HepG2 (cell line): ENCODE data around the gene CORO1C. TPM values are rescaled to one million over a fixed set of nuclear protein-coding genes. Genes with fewer than 3 reads are reported as not detected.

Experiments used
- ATAC-seq: fragments of 200-7000 bp; cut with Tn5 transposase; 3 replicates; pipeline ENCODE4 v1.9.1; 2020; ENCODE audit warnings: mild to moderate bottlenecking, moderate library complexity
- BruUV-seq: library from RNA; stranded (reverse); fragments of 400-500 nt; replicated peaks from 2 replicates; lab custom pipeline; 2021; lab: Mats Ljungman, UMichigan
- CTCF ChIA-PET: fragments of 300-600 bp; formaldehyde crosslinking; extraction: SDS; loops from one replicate; lab custom pipeline; 2021; ENCODE audit warnings: low total read pairs, inconsistent platforms, low intra/inter-chr PET ratio; lab: Yijun Ruan, JAX
- POLR2A ChIA-PET: fragments of 350-600 bp; sonication (Branson Sonifier 250); formaldehyde crosslinking; loops from one replicate; lab custom pipeline; 2020; ENCODE audit warnings: antibody characterized with exemption, inconsistent platforms; lab: Yijun Ruan, JAX
- DNase-seq: peaks from one replicate; pipeline ENCODE4 v3.0.0-alpha.2; 2015; ENCODE audit warnings: low spot score
- FAIRE-seq: peaks from 3 replicates; lab custom pipeline; 2011; peaks lifted over from hg19 to GRCh38; lab: Jason Lieb, UNC
- H2AFZ ChIP-seq: one replicate; pipeline ENCODE4 v1.6.1; 2011; ENCODE audit warnings: low read length, inconsistent platforms
- H3K27ac ChIP-seq: fragments of 300-600 bp; 3 replicates; pipeline ENCODE4 v1.8.0; 2011; ENCODE audit warnings: mixed run types, mild to moderate bottlenecking, mixed read lengths, low read length, inconsistent platforms; ENCODE audit not compliant: insufficient read depth; ENCODE audit errors: extremely low read length
- H3K27me3 ChIP-seq, 2 experiments: fragments of 200-600 bp in 1 of 2; 2 replicates in 1 of 2; 3 replicates in 1 of 2; pipeline versions ENCODE4 v1.6.0 to v1.8.0; 2011; ENCODE audit warnings: low read length in 2 of 2, mild to moderate bottlenecking in 2 of 2, moderate library complexity in 2 of 2, inconsistent platforms in 1 of 2; ENCODE audit not compliant: insufficient read depth in 2 of 2, control insufficient read depth in 1 of 2
- H3K36me3 ChIP-seq, 2 experiments: fragments of 200-600 bp in 1 of 2; replicated peaks in 1 of 2; 2 replicates in 1 of 2; 3 replicates in 1 of 2; pipeline versions ENCODE4 v1.5.1 to v1.8.0; 2011; ENCODE audit warnings: low read length in 2 of 2, inconsistent platforms in 1 of 2; ENCODE audit not compliant: insufficient read depth in 2 of 2, control insufficient read depth in 1 of 2
- H3K4me1 ChIP-seq: 2 replicates; pipeline ENCODE4 v1.5.1; 2012; ENCODE audit warnings: low read length, inconsistent platforms; ENCODE audit not compliant: insufficient read depth
- H3K4me2 ChIP-seq: 2 replicates; pipeline ENCODE4 v1.6.0; 2011; ENCODE audit warnings: low read depth, low read length, inconsistent platforms
- H3K4me3 ChIP-seq, 3 experiments: fragments of 200-600 bp in 1 of 3; sonication (generic), shearing (Covaris generic) in 1 of 3; replicated peaks in 1 of 3; 2 replicates each; pipeline ENCODE4 v1.5.1; 2011 to 2016; ENCODE audit warnings: low read length in 3 of 3, inconsistent platforms in 2 of 3, low read depth in 2 of 3, mild to moderate bottlenecking in 2 of 3, control low read depth in 1 of 3, mixed read lengths in 1 of 3; ENCODE audit not compliant: insufficient read depth in 1 of 3
- H3K79me2 ChIP-seq: one replicate; pipeline ENCODE4 v1.6.1; 2011; ENCODE audit warnings: low read length, inconsistent platforms; ENCODE audit not compliant: insufficient read depth
- H3K9ac ChIP-seq: 2 replicates; pipeline ENCODE4 v1.6.0; 2011; ENCODE audit warnings: mild to moderate bottlenecking, low read depth, low read length, inconsistent platforms; ENCODE audit not compliant: insufficient read depth
- H3K9me3 ChIP-seq: 2 replicates; pipeline ENCODE4 v1.5.1; 2012; ENCODE audit warnings: mild to moderate bottlenecking, low read length
- H4K20me1 ChIP-seq: 2 replicates; pipeline ENCODE4 v1.6.0; 2011; ENCODE audit warnings: inconsistent platforms, mild to moderate bottlenecking, low read length, moderate library complexity; ENCODE audit not compliant: insufficient read depth
- ATM ChIP-seq: fragments of 450-650 bp; IDR thresholded peaks from 2 replicates; pipeline ENCODE4 v1.7.1; 2017; ENCODE audit warnings: mild to moderate bottlenecking, borderline replicate concordance
- ELF4 ChIP-seq: sonication (generic); formaldehyde crosslinking; IDR thresholded peaks from 2 replicates; pipeline ENCODE4 v1.5.0; 2020; ENCODE audit warnings: missing genetic modification reagents, mild to moderate bottlenecking, moderate library complexity, borderline replicate concordance
- FOXC1 ChIP-seq: sonication (generic); formaldehyde crosslinking; IDR thresholded peaks from 2 replicates; pipeline ENCODE4 v1.8.0; 2022; ENCODE audit warnings: mild to moderate bottlenecking, missing genetic modification reagents, borderline replicate concordance
- HES4 ChIP-seq: sonication (generic); formaldehyde crosslinking; IDR thresholded peaks from 2 replicates; pipeline ENCODE4 v1.9.0; 2021; ENCODE audit warnings: mild to moderate bottlenecking, missing genetic modification reagents, borderline replicate concordance
- RELA ChIP-seq: sonication (generic); formaldehyde crosslinking; IDR thresholded peaks from 2 replicates; pipeline ENCODE4 v1.4.0; 2020; ENCODE audit warnings: missing genetic modification reagents
- RNF2 ChIP-seq: fragments of 450-650 bp; conservative IDR thresholded peaks from 2 replicates; pipeline ENCODE4 v1.6.1; 2016; ENCODE audit warnings: low read depth
- SNAPC5 ChIP-seq: sonication (generic); formaldehyde crosslinking; IDR thresholded peaks from 2 replicates; pipeline ENCODE4 v1.8.1; 2023; ENCODE audit warnings: mild to moderate bottlenecking, missing genetic modification reagents, borderline replicate concordance
- TCF7 ChIP-seq: sonication (generic); IDR thresholded peaks from 2 replicates; pipeline ENCODE4 v1.6.1; 2016; ENCODE audit warnings: antibody characterized with exemption, low read depth
- TFDP2 ChIP-seq: sonication (generic); formaldehyde crosslinking; IDR thresholded peaks from 2 replicates; pipeline ENCODE4 v1.4.0; 2020; ENCODE audit warnings: missing genetic modification reagents
- TOPORS ChIP-seq: sonication (generic); formaldehyde crosslinking; IDR thresholded peaks from 2 replicates; pipeline ENCODE4 v1.8.0; 2023; ENCODE audit warnings: mild to moderate bottlenecking, missing genetic modification reagents
- TRAFD1 ChIP-seq: sonication (generic); formaldehyde crosslinking; IDR thresholded peaks from 2 replicates; pipeline ENCODE4 v1.5.1; 2020; ENCODE audit warnings: missing genetic modification reagents, mild to moderate bottlenecking, borderline replicate concordance
- ZNF234 ChIP-seq: sonication (generic); formaldehyde crosslinking; conservative IDR thresholded peaks from 2 replicates; pipeline ENCODE4 v1.5.1; 2020; ENCODE audit warnings: mild to moderate bottlenecking, missing genetic modification reagents
- ZNF407 ChIP-seq: sonication (generic); formaldehyde crosslinking; IDR thresholded peaks from one replicate; pipeline ENCODE4 v1.5.1; 2020; ENCODE audit warnings: mild to moderate bottlenecking, missing genetic modification reagents; ENCODE audit errors: not compliant biosample characterization
- WGBS: methylation state at CpG from one replicate; pipeline ENCODE4 v1.1.6; 2017; ENCODE audit warnings: low lambda C conversion rate; 5-methylcytosine and 5-hydroxymethylcytosine counted together
- in situ Hi-C: cut with HindIII; loops from 2 replicates; pipeline ENCODE4 v1.10.0; 2017; ENCODE audit warnings: low pct_unique_long_range_greater_than_20kb; ENCODE audit not compliant: extremely low pct_ligation_motif_present
- intact Hi-C: fragments of 100-400 bp; cut with micrococcal nuclease; formaldehyde crosslinking; loops from one replicate; pipeline ENCODE4 v1.10.0; 2022; ENCODE audit not compliant: unreplicated experiment
- polyA plus RNA-seq, 8 experiments: library from polyadenylated mRNA; depleted of rRNA in 3 of 8; stranded (reverse) in 7 of 8; unstranded in 1 of 8; fragments of >200 nt; fragmentation: Illumina TruSeq in 4 of 8; extraction: Trizol in 4 of 8; gene quantifications; 2 replicates each; pipeline versions ENCODE4 v1.2.1 to v1.2.3, GENCODE V29; 2011 to 2016; ENCODE audit warnings: low read depth in 4 of 8, missing spikeins in 1 of 8, mixed read lengths in 1 of 8; ENCODE audit not compliant: insufficient read depth in 1 of 8
- total RNA-seq, 5 experiments: library from RNA; depleted of rRNA; stranded (reverse); fragments of >200 nt; fragmentation: Illumina TruSeq; extraction: Trizol; gene quantifications; 2 replicates each; pipeline ENCODE4 v1.2.3, GENCODE V29; 2016; ENCODE audit warnings: low read depth in 1 of 5

Gene CORO1C
- total and polyA plus RNA-seq, 2 of the 13 experiments (the other 11 are each of a cell fraction or from before 2014, with no cell fraction given), result 73.7 to 131 TPM

GRCh38 chr12:108757856-108758255 lies 26.5 kb upstream of the CORO1C start:
- Histone ChIP-seq H3K9ac (no peak overlapping the region), H3K27ac (no peak overlapping the region), H3K4me3 (no peak overlapping the region), H3K4me2 (no peak overlapping the region), H3K27me3 (no peaks in the 10 kb centered on the region), H3K4me1 (peaks cover 19% of the 10 kb centered on the region), H3K9me3 (no peaks in the 10 kb centered on the region), H4K20me1 (no peaks in the 10 kb centered on the region), H3K36me3 (no peaks in the 10 kb centered on the region), H2AFZ (no peak overlapping the region), H3K79me2 (no peaks in the 10 kb centered on the region)
- no peak for DNase-seq
- ATAC-seq, result no peak
- no peak for FAIRE-seq
- CTCF ChIA-PET, result no interaction called here
- intact Hi-C loops (no loop called here), in situ Hi-C loops (no loop called here)
- no TSS peak for BruUV-seq
- WGBS, result 61% methylated on average over 2 of the region's 2 CpGs
- POLR2A ChIA-PET, result interaction anchor here (0.7 kb wide), 2 partner anchors 24 to 192 kb away, joined by 3 read pairs; no protein-coding TSS in a partner anchor
- TF ChIP-seq RELA (CRISPR knock-in tag) (no peak), ZNF407 (CRISPR knock-in tag) (no peak), ATM (no peak), FOXC1 (CRISPR knock-in tag) (no peak), TRAFD1 (CRISPR knock-in tag) (no peak), ELF4 (no peak), SNAPC5 (CRISPR knock-in tag) (no peak), ZNF234 (CRISPR knock-in tag) (no peak), RNF2 (no peak), TOPORS (CRISPR knock-in tag) (no peak), HES4 (no peak), TFDP2 (CRISPR knock-in tag) (no peak), TCF7 (no peak)
